Caco-2 (cell line): ENCODE measurements around the gene INTS12. TPM values are rescaled to one million over a fixed set of nuclear protein-coding genes. Genes with fewer than 3 reads are reported as not detected.
A peak's percentile ranks its signal among the peaks of the same experiment; 100 is the strongest.

Experiments
- BruUV-seq: library from RNA; stranded (reverse); fragments of 400-500 nt; replicated peaks from 2 replicates; lab custom pipeline; 2021; lab: Mats Ljungman, UMichigan
- CTCF ChIA-PET: fragments of 300-600 bp; sonication (Branson Sonifier 250); formaldehyde crosslinking; loops from one replicate; lab custom pipeline; 2022; ENCODE audit warnings: antibody characterized with exemption; lab: Charles Lee
- POLR2A ChIA-PET: fragments of 300-600 bp; sonication (Branson Sonifier 250); formaldehyde crosslinking; loops from one replicate; lab custom pipeline; 2022; ENCODE audit warnings: antibody characterized with exemption; lab: Charles Lee
- DNase-seq, 2 experiments: peaks; one replicate each; pipeline versions ENCODE4 v3.0.0 to v3.0.0-alpha.2; 2020 to 2022
- H3K27me3 ChIP-seq: replicated peaks from 2 replicates; pipeline ENCODE4 v1.6.0; 2011; ENCODE audit warnings: low read length; ENCODE audit not compliant: control insufficient read depth, insufficient read depth
- H3K36me3 ChIP-seq: 2 replicates; pipeline ENCODE4 v1.5.1; 2011; ENCODE audit warnings: low read length; ENCODE audit not compliant: control insufficient read depth, insufficient read depth
- H3K4me1 ChIP-seq: fragments of 250-450 bp; sonication (Bioruptor Pico); 2 replicates; pipeline ENCODE4 v1.5.1; 2020; ENCODE audit warnings: mild to moderate bottlenecking
- H3K4me3 ChIP-seq: 2 replicates; pipeline ENCODE4 v1.5.1; 2011; ENCODE audit warnings: low read depth, mild to moderate bottlenecking, control low read depth, low read length
- H3K9me3 ChIP-seq: fragments of 250-450 bp; sonication (Bioruptor Pico); 2 replicates; pipeline ENCODE4 v1.5.1; 2020; ENCODE audit warnings: mild to moderate bottlenecking, moderate library complexity
- H3K27ac Mint-ChIP-seq: one replicate; pipeline ENCODE4 v1.8.0; 2022; ENCODE audit warnings: mixed read lengths; ENCODE audit not compliant: unreplicated experiment
- H3K27me3 Mint-ChIP-seq: one replicate; pipeline ENCODE4 v1.8.0; 2022; ENCODE audit warnings: mixed read lengths; ENCODE audit not compliant: insufficient read depth, unreplicated experiment
- H3K36me3 Mint-ChIP-seq: one replicate; pipeline ENCODE4 v1.8.0; 2022; ENCODE audit warnings: mild to moderate bottlenecking, mixed read lengths; ENCODE audit not compliant: insufficient read depth, unreplicated experiment
- H3K4me1 Mint-ChIP-seq: one replicate; pipeline ENCODE4 v1.8.0; 2022; ENCODE audit warnings: low read depth, mixed read lengths; ENCODE audit not compliant: unreplicated experiment
- H3K4me3 Mint-ChIP-seq: one replicate; pipeline ENCODE4 v1.8.0; 2022; ENCODE audit warnings: mild to moderate bottlenecking, moderate library complexity, mixed read lengths; ENCODE audit not compliant: unreplicated experiment
- H3K9me3 Mint-ChIP-seq: one replicate; pipeline ENCODE4 v1.8.0; 2022; ENCODE audit warnings: mixed read lengths; ENCODE audit not compliant: unreplicated experiment
- intact Hi-C: fragments of 100-400 bp; cut with micrococcal nuclease; formaldehyde crosslinking; loops from one replicate; pipeline ENCODE4 v1.10.0; 2022; ENCODE audit not compliant: unreplicated experiment
- total RNA-seq: library from RNA; stranded (reverse); gene quantifications from 2 replicates; pipeline ENCODE4 v1.2.3, GENCODE V29; 2022
- TF ChIP-seq, protein P1 (sequence below), 2 experiments: fragments of 200-600 bp in 1 of 2; IDR thresholded peaks; 1 replicate in 1 of 2; 2 replicates in 1 of 2; pipeline versions ENCODE4 v1.5.1 to v1.8.0; 2011 to 2022; ENCODE audit warnings: antibody characterized with exemption in 1 of 2, control low read depth in 1 of 2, inconsistent platforms in 1 of 2, low read depth in 1 of 2, low read length in 1 of 2, mild to moderate bottlenecking in 1 of 2, moderate library complexity in 1 of 2; ENCODE audit not compliant: insufficient read depth in 1 of 2, severe bottlenecking in 1 of 2, unreplicated experiment in 1 of 2

INTS12 gene
- total RNA-seq, 1 experiment from 2014 or later = 16.1 TPM

- Histone ChIP-seq H3K4me3 (no peak overlapping the region), H3K36me3 (no peaks in the 10 kb centered on the region), H3K9me3 (no peaks in the 10 kb centered on the region), H3K27me3 (no peaks in the 10 kb centered on the region), H3K4me1 (0 out of 2 replicates have a peak, but pooled peaks cover 4% of the 10 kb centered on the region)
- no peaks in the 10 kb centered on the region for H3K4me1 Mint-ChIP-seq
- DNase-seq = no peak
- POLR2A ChIA-PET = no interaction called here
- BruUV-seq = no TSS peak
- no peaks in the 10 kb centered on the region for H3K27me3 Mint-ChIP-seq
- TF ChIP-seq, protein P1, sequence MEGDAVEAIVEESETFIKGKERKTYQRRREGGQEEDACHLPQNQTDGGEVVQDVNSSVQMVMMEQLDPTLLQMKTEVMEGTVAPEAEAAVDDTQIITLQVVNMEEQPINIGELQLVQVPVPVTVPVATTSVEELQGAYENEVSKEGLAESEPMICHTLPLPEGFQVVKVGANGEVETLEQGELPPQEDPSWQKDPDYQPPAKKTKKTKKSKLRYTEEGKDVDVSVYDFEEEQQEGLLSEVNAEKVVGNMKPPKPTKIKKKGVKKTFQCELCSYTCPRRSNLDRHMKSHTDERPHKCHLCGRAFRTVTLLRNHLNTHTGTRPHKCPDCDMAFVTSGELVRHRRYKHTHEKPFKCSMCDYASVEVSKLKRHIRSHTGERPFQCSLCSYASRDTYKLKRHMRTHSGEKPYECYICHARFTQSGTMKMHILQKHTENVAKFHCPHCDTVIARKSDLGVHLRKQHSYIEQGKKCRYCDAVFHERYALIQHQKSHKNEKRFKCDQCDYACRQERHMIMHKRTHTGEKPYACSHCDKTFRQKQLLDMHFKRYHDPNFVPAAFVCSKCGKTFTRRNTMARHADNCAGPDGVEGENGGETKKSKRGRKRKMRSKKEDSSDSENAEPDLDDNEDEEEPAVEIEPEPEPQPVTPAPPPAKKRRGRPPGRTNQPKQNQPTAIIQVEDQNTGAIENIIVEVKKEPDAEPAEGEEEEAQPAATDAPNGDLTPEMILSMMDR (IDR thresholded peaks at IDR 0.05; ENCODE audit: insufficient read depth in 1 of 2, low read depth in 1 of 2, low read length in 1 of 2, severe bottlenecking in 1 of 2, unreplicated experiment in 1 of 2) = no peak
- intact Hi-C loops = no loop called here
- H3K4me3 Mint-ChIP-seq = no peak overlapping the region
- no peaks in the 10 kb centered on the region for H3K9me3 Mint-ChIP-seq
- H3K27ac Mint-ChIP-seq = no peak overlapping the region
- H3K36me3 Mint-ChIP-seq = no peaks in the 10 kb centered on the region
- CTCF ChIA-PET = no interaction called here
Measured at GRCh38 chr4:105634402-105635080, 73.9 kb downstream of the INTS12 start.

DNA sequence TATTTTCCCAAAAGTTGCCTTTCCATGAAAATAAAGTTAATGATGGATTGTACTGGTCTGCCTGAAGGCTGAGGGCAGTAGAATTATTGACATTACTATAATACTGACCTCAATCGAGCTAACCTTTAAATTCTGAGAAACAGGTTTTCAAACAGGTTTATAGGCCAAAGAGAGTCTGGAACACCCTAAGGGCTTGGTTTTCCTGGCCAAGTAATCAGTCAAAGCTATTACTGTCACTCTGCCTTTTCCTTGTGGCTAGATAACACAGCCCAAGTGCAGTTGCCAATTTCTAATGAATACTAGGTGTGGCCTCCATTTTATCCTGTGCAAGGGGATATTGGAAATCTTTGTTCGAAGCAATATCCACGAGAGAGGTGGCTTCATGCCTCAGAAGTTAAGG is 75.2 kb downstream of the INTS12 start:
- H3K27ac Mint-ChIP-seq = no peak overlapping the region
- DNase-seq = peak in 1 of 2 experiments; percentile 19
- Histone ChIP-seq H3K36me3 (no peaks in the 10 kb centered on the region), H3K4me1 (0 out of 2 replicates have a peak, but pooled peaks cover 4% of the 10 kb centered on the region), H3K9me3 (no peaks in the 10 kb centered on the region), H3K4me3 (no peak overlapping the region), H3K27me3 (no peaks in the 10 kb centered on the region)
- TF ChIP-seq, protein P1 (IDR thresholded peaks at IDR 0.05; ENCODE audit: insufficient read depth in 1 of 2, low read depth in 1 of 2, low read length in 1 of 2, severe bottlenecking in 1 of 2, unreplicated experiment in 1 of 2) = no peak
- no peaks in the 10 kb centered on the region for H3K9me3 Mint-ChIP-seq
- no peaks in the 10 kb centered on the region for H3K36me3 Mint-ChIP-seq
- H3K4me3 Mint-ChIP-seq = no peak overlapping the region
- no TSS peak for BruUV-seq
- H3K4me1 Mint-ChIP-seq = no peaks in the 10 kb centered on the region
- ChIA-PET CTCF (no interaction called here), POLR2A (no interaction called here)
- H3K27me3 Mint-ChIP-seq = no peaks in the 10 kb centered on the region
- intact Hi-C loops = loop anchor here (1.0 kb wide), 1 partner anchor 10 kb away; no protein-coding TSS in a partner anchor

Other genes with a start within 250 kb of the INTS12 start
- 70.1 and 85.4 TPM in 2 replicates for gene PPA2, start 234.6 kb downstream of the INTS12 start, total RNA-seq
- 3.5 TPM in 2 replicates for gene ARHGEF38, start 156.1 kb downstream of the INTS12 start, total RNA-seq
- 20.5 and 21.3 TPM in 2 replicates for gene GSTCD, start 95 bp upstream of the INTS12 start, total RNA-seq
- gene NPNT, start 186.8 kb upstream of the INTS12 start, total RNA-seq = 41.8 and 42.1 TPM in 2 replicates